HG02943 (cell line): ENCODE results near the gene DUSP15.

ENCODE experiments used
- ATAC-seq: cut with Tn5 transposase; IDR thresholded peaks from one replicate; pipeline ENCODE4 v1.9.1; 2021; ENCODE audit warnings: mild to moderate bottlenecking, low read depth, moderate library complexity; ENCODE audit not compliant: unreplicated experiment

The DUSP15 gene

DNA sequence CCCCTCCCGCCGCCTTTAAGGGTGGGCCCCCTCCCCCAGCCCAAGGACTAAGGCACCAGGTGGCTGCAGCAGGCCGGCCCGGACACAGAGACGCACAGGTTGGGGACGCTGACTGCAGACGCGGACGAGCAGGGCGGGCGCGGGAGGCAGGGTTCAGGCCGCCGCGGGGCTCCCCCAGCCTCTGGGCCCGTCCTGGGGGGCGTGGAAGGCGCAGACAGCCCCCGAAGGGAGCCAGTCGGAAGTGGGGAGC is 9.3 kb downstream of the DUSP15 start:
- ATAC-seq: no peak

DNA sequence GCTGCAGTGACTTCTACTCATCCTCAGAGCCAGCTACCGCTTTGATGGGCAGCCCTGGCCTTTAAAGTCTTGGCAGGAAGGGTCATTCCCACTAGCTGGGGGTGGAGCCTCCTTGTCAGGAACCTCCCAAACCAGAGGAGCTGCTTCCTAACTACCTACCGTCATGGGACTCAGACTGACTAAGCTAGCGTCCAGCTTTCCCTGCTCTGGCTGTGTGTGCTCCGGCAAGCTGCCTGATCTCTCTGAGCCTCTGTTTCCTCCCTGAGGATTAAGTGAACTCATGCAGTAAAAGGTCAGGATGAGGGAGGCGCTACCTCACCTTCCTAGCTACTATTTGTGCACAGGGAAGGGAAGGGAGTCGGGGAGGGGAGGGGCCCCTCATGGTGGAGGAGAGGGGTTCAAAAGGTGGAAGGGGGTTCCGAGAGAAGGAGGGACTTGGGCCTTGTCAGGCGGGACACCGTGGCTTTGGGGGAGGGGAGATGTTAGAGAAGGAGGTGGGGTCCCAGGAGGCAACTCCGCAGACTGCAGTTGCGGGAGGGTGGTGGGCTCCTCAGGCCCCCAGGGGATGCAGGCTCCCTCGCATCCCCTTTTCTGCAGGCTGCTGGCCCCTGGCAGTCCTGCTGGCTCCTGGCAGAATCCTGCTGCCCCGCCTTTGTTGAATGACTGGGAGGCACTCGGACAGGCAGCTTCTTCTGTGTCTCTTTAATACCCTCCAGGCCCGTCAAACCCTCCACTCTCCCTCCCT is 9.8 kb downstream of the DUSP15 start:
- ATAC-seq: no peak

DNA sequence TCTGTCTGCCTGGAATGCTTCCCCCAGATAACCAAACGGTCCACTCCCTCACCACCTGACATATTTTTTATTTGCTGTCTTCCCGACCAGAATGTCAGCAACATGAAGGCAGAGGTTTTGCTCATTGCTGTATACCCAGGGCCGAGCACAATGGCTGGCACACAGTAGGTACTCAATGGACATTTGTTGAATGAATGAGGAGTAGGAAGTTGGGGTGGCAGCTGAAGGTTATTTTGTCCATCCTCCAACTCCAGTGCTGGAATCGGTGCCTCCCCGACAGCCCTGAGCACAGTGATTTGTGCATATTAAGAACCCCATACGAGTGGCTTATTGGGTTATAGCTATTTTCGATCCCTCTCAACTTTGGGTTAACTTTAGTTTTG is 10.3 kb downstream of the DUSP15 start:
- ATAC-seq: no peak

DNA sequence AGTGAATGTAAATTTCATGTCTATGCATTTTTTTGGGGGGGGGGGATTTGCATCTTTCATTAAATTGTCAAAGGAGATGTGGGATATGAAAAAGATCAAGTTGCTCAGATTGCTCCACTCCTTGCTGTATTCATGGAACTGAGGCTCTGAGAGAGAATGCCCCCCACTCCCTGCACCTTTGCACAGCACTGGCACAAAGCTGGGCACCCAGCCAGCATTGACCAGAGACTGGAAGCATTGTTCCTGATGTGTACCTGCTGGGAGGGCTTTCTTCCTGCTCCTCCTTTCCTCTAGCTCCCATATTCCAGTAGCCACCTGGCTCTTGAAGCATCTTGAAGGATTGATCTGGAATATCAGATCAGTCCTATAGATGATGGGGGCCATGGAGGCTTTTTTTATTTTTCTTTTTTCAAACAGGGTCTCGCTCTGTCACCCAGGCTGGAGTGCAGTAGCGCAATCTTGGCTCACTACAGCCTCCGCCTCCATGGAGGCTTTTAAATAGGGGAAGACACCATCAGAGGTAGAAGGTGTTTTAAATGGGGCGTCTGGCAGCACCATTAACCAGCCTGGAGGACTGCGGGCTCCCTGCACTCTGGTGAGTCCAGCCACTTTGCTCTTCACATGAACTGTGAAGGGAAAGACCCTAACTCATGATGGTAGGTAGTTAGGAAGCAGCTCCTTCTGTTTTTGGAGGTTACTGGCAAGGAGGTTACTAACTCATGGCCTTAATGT is 10.9 kb downstream of the DUSP15 start:
- no peak for ATAC-seq

DNA sequence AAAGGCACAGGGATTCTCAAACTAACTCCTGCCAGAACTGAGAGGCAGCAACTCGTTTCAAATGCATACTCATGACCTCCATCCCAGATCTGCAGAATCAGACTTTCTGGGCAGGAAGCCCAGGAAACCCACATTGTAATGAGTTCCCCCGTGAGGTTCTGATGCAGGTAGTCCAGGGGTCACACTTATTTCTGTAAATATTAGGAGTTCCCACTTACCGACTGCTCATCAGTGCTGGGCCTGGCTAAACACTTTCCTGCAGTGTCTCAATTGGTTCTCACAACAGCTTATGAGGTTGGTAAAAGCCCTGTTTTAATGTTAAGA is 11.6 kb downstream of the DUSP15 start:
- no peak for ATAC-seq

DNA sequence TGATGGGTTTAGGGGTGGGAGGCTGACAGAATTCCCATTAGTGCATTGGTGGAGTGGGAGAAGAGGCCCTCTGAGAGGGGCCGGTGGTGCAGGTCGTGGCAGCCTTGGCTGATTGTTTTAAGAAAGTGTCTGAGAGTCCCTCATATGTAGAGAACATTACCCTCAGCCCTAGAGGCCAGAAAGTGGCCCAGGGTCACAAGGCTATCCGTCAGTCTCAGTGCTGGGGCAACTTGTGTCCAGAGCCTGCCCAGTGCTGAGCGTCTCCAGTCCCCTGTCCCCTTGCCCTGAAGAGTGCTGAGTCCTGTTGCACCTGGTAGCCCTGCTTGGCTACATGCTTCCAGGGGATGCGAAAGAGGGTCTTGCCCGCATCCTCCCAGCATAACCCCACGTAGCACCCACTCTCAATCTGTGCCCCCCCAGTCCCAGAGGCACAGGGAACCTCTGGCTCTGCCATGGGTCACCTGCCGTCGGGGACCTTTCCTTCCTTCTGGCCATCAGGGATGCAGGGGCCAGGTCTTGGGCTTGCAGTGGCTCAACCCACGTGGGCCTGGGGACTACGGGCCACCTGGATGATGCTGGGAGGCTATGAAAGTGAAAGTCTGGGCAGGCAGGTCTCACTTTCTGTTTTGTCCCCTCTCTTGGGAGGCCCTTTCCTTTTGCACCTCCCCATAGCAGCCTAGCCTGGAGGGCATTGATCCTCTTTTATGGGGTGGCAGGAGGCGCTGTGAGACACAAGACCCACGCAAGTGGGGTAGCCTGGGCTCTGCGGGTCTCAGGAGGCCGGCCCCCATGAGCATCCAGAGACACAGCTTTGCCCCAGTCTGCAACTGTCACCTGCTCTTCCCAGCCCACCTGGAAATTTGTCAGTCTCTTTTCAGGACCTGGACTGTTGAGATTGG is 12.2 kb downstream of the DUSP15 start:
- peak; percentile 73 for ATAC-seq

DNA sequence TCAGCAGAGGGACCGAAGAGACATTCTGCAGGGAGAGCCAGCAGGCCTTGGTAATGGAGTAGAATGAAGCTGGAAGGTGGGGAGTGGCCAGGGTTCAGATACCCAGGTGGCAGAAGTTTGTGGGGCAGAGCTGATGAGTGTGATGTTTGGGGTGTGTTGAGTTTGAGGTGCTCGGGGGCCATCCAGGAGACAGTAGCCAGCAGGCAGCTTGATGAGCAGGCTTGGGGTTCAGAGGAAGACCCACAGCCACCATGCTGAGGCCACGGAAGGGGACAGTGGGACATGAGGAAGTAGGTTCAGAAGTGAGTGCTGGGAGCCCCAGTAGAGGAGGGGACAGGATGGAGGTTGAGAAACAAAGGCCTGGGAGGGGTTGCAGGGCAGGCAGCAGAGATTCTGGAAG is 13.8 kb downstream of the DUSP15 start:
- ATAC-seq: no peak

DNA sequence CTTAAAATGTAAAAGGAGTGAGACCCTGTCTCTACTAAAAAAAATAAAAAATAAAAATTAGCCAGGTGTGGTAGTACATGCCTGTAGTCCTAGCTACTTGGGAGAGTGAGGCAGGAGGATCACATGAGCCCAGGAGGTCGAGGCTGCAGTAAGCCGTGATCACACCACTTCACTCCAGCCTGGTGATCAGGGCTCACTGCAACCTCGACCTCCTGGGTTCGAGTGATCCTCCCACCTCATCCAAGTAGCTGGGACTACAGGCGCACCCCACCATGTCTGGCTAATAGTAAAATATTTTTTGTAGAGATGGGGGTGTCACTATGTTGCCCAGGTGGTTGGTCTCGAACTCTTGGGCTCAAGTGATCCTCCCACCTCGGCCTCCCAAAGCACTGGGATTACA is 16.8 kb downstream of the DUSP15 start:
- ATAC-seq: no peak

DNA sequence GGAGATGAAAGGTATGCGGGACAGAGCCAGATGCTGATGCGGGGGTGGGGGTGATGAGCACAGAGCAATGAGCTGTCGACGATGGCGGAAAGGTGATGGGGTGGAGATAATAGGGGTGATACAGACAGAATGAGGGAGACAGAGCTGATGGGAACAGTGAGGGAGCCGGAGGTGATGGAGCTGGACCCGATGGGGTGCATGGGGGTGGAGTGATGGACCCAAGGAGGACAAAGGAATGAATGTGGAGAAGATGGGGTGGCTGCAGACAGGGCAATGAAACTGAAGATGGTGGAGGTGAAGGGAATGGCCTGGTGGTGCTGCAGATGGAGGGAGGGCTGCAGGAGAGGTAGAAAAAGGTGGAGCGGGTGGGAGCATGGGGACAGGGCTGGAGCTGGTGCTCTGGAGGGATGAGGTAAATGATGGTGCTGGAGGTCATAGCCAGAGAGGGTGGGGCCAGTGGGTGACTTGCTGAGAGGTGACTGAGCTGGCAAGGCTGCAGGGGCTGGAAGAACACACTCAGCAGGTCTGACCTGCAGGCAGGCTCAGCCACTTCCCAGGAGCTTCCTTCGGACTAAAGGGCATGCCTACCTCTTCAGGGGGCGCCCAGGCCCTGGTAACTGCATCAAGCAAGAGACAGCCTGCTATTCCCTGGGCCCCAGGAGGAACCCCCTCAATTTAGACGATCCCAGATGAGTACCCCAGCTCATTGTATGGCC is 18.9 kb downstream of the DUSP15 start:
- no peak for ATAC-seq

DNA sequence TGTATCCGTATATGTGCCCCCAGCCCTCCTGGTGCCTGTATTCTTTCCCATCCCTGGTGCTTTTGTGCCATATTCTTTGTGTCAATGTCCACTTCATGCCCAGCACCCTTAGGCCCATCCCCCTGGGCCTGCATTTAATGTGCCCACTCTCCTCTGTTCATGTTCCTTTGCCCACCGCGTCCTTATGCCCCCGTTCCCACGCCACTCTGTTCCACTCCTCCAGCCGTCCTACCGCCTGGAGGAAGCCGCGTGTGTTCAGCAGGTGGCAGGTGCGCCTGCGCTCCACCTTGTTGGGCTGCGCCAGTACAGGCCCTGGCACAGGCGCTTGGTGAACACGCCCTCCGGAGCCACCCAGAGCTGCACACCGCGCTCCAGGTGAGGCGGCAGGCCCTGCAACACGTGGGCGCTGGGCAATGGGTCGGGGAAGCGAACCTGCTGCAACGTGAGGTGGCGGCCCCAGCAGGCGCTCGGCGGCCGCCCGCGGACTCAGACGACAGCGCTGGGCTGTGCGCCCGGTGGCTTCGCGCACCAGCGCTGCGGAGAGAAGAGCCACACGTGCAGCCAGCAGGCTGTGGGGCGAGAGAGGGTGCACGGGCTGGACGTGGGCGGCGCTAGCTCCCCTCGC is 20.9 kb downstream of the DUSP15 start:
- no peak for ATAC-seq

DNA sequence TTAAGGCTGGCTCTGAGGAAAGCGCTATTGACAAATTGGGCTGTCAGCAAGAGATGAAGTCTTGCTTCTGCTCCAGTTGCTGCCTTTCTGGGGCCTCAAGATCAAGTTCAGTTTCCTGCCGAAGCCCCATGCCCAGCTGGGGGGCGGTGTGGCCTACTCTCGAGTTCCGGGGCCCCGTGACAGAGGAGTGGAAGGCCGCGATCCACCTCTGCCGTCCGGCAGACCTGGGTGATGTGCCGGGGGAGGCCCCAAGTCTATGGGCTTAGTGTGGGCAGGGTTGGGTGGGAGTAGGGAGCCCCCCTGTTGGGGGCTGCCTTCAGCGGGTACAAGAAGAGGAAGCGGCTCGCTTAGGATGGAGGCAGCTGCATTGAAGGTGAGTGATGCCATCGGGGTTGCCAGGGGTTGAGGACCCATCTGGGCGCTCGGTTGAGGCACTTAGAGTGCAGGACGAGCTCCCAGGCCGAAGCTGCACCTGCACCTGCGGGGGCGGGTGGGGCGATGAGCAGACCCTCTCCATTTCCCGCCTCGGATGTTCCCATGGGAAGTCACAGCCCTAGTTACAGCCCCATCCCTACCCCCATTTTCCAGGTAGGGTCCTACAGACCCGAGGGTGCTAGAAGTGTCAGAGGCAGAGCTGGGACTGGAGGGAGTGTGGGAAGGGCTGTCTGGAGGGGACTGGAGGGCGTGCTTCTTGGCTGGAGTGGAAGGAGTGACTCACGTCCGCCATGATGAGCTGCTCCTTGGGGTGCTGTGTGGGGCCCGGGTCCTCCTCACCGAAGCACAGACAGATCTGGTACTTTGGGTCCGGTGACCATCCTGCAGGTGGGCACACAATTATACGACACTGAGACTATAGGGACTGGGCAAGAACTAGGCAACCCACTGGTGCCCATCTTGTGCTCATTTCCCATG is 22.0 kb downstream of the DUSP15 start:
- ATAC-seq: no peak

DNA sequence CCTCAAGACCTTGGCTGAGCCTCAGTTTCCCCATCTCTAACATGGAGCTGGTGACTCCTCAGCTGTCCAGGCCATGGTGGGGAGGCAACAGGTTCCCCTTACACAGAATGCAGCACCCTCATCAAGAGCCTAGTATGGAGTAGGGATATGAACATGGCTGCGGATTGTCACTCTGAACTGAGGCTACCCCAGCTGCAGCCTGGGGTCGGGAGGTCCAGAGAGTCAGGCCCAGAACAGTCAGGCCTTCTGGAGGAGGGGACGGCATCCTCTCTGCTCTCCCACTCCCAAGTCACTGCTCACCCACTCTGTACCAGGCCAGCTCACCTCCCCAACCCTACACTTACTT is 23.6 kb downstream of the DUSP15 start:
- no peak for ATAC-seq

DNA sequence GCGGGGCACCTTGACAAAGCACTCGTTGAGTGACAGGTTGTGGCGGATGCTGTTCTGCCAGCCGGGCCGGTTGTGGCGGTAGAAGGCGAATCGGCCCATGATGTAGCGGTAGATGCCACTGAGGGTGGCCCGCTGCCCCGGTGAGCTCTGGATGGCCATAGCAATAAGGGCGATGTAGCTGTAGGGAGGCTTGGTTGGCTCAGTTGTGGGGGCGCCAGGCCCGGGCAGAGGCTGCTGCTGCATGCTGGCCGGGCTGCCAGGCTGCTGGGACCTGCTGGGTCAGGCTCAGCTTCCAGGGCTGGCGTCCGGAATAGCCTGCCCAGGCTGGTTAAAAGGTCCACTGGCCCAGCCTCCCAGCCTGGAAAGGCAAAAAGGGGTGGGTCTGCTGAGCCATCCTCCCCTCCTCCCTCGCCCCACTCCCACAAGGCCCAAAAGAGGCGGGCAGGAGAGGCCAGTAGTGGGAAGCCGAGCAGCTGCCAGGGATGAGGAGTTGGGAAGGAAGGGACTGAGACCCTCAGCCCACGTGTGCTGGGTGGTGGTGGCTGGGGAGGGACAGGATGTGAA is 24.9 kb downstream of the DUSP15 start, which contains the start of gene FOXS1:
FOXS1 (minus strand) TSS at position 305 of the 564 bp plus-strand sequence; CDS start at position 243, 62 bp downstream.
- no peak for ATAC-seq

DNA sequence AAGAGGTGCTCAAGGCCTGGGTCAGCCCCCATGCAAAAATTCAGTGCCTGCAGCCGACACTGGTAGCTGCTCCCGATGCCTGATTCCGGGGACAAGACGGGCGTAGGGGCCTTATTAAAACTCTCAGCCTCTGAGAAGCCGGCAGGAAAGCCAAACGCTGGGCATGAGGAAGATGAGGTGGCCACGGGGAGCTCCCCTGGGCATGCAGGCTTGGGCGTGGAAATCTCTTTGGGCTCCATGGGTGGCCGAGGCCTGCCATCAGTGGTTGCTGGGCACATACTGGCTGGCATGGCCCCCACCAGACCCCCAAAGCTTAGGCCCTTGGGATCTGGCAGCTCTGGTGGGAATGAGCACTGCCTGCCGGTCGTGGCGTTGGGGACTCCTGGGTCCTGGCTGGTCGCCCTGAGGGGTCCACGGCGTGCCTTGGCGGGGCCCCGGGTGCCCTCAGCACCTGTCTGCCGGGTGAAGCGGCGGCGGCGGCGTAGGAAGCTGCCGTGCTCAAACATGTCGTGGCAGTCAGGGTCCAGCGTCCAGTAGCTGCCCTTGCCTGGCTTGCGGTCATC is 25.5 kb downstream of the DUSP15 start:
- ATAC-seq: no peak

DNA sequence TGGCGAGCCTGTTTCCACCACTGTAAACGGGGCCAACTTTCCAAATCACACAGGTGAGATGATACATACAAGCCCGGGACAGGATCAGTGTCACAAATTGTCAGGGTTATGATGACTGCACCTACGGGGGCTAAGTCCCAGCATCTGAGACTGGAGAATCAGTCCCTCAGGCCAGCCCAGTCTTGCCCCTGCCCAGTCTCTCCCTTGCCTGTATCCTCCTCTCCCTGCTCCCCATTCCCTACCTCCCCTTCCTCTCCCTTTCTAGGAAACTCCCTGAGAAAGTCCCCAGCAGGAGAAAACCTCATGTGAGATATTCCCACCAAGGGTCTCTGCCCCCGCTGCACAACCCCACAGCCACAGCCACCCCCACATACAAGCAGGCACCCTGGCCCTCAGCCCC is 26.4 kb downstream of the DUSP15 start:
- ATAC-seq: no peak

DNA sequence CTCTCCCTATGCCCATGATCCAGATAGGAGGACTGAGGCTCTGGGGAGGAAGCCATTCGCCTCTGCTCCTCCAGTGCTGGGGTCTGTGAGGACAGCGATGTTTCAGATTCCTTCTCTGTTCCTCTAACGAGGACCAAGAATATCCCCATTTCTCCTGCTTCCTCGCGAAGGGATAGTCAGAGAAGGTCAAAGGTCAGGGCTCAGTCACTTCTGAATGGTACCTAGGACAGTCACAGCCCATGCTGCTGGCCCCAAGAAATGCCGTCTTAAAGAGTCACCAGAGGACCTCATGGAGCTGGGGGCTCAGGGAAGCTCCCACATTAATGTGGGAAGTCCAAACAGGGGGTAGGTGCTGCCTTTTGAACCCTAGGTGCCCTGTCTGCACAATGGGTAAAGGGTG is 27.0 kb downstream of the DUSP15 start:
- ATAC-seq: no peak

DNA sequence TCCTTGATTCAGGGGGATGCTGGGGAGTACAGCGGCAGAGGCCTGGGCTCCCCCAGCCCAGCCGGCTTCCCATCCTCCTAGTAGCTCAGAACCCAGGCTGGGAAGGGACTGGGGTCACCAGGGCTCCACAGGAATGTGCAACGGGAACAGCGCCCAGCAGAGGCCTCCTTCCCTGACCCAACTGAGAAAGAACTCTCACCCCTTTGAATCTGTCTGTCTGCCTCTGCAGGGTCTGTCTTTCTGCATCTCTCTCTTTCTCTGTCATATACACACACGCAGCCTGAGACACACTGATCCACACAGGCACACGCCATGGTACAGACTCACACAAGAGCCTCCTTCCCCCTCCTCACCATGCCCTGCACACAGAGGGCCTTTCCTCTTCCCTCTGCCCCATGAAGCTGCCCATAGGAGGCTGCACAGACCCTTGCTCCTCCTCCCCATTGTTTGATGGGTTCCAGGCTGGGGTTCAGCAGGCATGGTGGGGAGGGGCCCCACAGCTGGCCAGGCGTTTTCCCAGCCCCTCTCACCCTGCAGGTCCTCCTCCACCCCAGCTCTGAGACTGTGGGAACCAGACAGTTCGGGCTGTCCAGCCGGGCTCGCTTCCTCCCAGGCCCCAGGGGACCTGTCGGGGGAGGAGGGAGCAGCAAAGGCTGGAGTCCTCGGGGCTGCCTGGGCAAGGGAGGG is 27.7 kb downstream of the DUSP15 start:
- no peak for ATAC-seq

DNA sequence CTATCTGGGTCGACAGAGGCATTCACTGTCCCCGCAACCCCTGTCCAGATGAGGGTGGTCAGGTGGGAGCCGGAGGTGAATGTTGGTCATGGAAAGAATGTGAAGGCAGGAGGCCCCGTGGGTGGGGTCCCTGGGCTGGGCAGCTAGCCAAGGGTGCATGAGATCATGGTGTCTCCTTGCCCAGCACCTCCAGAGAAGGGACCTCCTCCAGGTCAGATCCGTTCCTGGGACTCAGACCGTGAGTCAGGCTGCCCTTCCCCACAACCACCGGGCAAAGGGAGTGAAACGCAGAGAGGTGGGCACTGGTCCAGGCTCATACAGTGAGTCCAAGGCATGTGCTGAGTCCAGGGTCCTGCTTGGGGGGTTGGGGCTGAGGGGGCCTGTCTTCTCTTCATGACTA is 28.4 kb downstream of the DUSP15 start:
- ATAC-seq: no peak
